Measurements from ENCODE around the gene UTP15.

Gene UTP15

GRCh38 chr5:73534011-73534644 lies 31.4 kb upstream of the UTP15 start:
- Histone ChIP-seq H3K27ac (no peak overlapping the region), H3K9me3 (no peaks in the 10 kb centered on the region), H3K4me3 (no peak overlapping the region), H3K27me3 (no peaks in the 10 kb centered on the region), H3K36me3 (no peaks in the 10 kb centered on the region), H3K4me1 (peaks cover 0 to 13% (median 10%) of the 10 kb centered on the region in 4 donors)
- intact Hi-C loops (cut with DNase I; ENCODE audit: low total_unique reads) = no loop called here
- no peak for TF ChIP-seq CTCF (IDR thresholded peaks at IDR 0.05)
- DNase-seq = no peak

GRCh38 chr5:73534971-73535370 lies 30.6 kb upstream of the UTP15 start:
- DNase-seq = no peak
- Histone ChIP-seq H3K36me3 (no peaks in the 10 kb centered on the region), H3K4me1 (peaks cover 0 to 21% (median 11%) of the 10 kb centered on the region in 4 donors), H3K4me3 (no peak overlapping the region), H3K27ac (no peak overlapping the region), H3K27me3 (no peaks in the 10 kb centered on the region), H3K9me3 (no peaks in the 10 kb centered on the region)
- no peak for TF ChIP-seq CTCF (IDR thresholded peaks at IDR 0.05)
- intact Hi-C loops (cut with DNase I; ENCODE audit: low total_unique reads) = no loop called here

- no peak overlapping the region for H3K27ac ChIP-seq
- intact Hi-C loops (cut with DNase I; ENCODE audit: low total_unique reads) = no loop called here
- no peak overlapping the region for H3K4me3 ChIP-seq
- H3K4me1 ChIP-seq = peaks cover 0 to 22% (median 11%) of the 10 kb centered on the region in 4 donors
- no peaks in the 10 kb centered on the region for H3K27me3 ChIP-seq
- no peaks in the 10 kb centered on the region for H3K9me3 ChIP-seq
- DNase-seq = no peak
- H3K36me3 ChIP-seq = no peaks in the 10 kb centered on the region
- no peak for TF ChIP-seq CTCF (IDR thresholded peaks at IDR 0.05)
These were observed 25.8 kb upstream of the UTP15 start for GRCh38 chr5:73539730-73540129.

- no peak for DNase-seq
- Histone ChIP-seq H3K27ac (no peak overlapping the region), H3K9me3 (no peaks in the 10 kb centered on the region), H3K4me3 (no peak overlapping the region), H3K27me3 (no peaks in the 10 kb centered on the region), H3K36me3 (no peaks in the 10 kb centered on the region), H3K4me1 (peaks cover 0 to 22% (median 11%) of the 10 kb centered on the region in 4 donors)
- intact Hi-C loops (cut with DNase I; ENCODE audit: low total_unique reads) = no loop called here
- TF ChIP-seq CTCF (IDR thresholded peaks at IDR 0.05) = no peak
These were observed 25.4 kb upstream of the UTP15 start for GRCh38 chr5:73540192-73540591.

GRCh38 chr5:73542020-73542419 lies 23.5 kb upstream of the UTP15 start:
- Histone ChIP-seq H3K4me3 (no peak overlapping the region), H3K36me3 (no peaks in the 10 kb centered on the region), H3K27me3 (no peaks in the 10 kb centered on the region), H3K27ac (no peak overlapping the region), H3K9me3 (no peaks in the 10 kb centered on the region), H3K4me1 (peaks cover 0 to 22% (median 11%) of the 10 kb centered on the region in 4 donors)
- TF ChIP-seq CTCF (IDR thresholded peaks at IDR 0.05) = no peak
- DNase-seq = no peak
- intact Hi-C loops (cut with DNase I; ENCODE audit: low total_unique reads) = no loop called here

Data from tibial artery (tissue), 4 donors.